ENCODE data around the gene ATP6V1A. TPM values are rescaled to one million over a fixed set of nuclear protein-coding genes. Genes with fewer than 3 reads are reported as not detected.

ATP6V1A gene
- 100 to 1,000 TPM in 2 of 4 donors, 10 to 100 TPM in 2; 76.4 to 103 (median 96.0) TPM for polyA plus RNA-seq (ENCODE audit: insufficient read length in 4 of 4)

DNA sequence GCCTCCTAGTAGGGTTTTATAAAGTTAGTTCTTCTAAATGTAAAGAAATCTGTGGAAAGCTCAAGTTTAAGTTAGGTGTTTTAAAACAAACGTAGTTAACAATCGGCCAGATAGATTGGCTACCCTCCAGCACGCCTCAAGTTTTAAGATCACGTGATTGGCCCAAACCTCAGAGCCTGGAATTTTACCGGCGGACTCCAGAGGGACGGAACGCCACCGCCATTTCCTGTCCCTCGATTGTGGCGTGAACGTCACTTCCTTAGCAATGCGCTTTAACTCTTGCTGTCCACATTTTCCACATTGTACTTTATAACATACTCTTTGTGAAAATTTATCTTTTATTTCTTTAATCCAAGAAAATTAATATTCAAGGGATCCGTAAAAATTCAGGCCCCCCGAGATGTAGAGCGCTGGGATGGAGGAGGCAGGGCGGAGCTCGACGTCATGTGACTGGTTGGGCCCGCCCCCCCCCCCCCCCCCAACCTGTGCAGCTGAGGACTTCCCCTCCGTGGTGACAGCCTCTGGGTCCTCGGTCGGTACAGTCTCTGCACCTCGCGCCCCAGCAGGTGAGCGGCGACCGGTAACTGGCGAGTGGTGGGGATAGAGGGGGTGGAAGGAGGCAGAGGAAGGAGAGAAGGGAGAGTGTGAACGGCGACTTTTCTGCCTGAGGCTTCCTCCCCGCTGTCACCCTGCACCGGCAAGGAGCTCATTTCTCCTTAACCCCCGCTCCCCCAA, at the start of gene ATP6V1A:
Gene ATP6V1A, plus strand, starts transcription at position 488 of the 735 bp plus-strand sequence. CDS start 31,719 bp downstream, outside the sequence.
- peak; percentile 88 to 96 (median 92) for DNase-seq (ENCODE audit: low read depth in 4 of 4, low spot score in 3 of 4)

- no peak for DNase-seq (ENCODE audit: low read depth in 4 of 4, low spot score in 3 of 4)
Observed at GRCh38 chr3:113697500-113698090, 49.2 kb upstream of the ATP6V1A start.

DNA sequence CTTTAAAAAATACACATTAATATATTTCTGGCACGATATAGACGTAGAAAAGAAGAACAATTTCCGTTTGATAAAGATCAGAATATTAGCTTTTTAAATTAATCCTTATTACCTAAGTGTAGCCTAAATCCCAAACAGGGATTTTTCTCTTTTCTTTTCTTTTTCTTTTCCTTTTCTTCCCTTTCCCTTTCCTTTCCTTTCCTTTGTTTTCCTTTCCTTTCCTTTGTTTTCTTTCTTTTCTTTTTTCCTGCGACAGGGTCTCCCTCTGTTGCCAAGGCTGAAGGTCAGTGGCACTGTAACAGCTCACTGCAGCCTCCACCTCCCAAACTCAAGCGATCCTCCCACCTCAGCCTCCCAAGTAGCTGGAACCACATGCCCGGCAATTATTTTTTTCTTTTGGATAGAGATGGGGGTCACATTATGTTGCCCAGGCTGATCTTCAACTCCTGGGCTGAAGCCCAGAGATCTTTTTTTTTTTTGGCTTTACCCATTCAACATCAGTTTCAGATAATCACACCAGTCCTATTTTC, 48.6 kb upstream of the ATP6V1A start:
- no peak for DNase-seq (ENCODE audit: low read depth in 4 of 4, low spot score in 3 of 4)

GRCh38 chr3:113698956-113699355, 47.9 kb upstream of the ATP6V1A start:
- DNase-seq (ENCODE audit: low read depth in 4 of 4, low spot score in 3 of 4): no peak

GRCh38 chr3:113707835-113708234, 39.0 kb upstream of the ATP6V1A start:
- DNase-seq (ENCODE audit: low read depth in 4 of 4, low spot score in 3 of 4): no peak

DNA sequence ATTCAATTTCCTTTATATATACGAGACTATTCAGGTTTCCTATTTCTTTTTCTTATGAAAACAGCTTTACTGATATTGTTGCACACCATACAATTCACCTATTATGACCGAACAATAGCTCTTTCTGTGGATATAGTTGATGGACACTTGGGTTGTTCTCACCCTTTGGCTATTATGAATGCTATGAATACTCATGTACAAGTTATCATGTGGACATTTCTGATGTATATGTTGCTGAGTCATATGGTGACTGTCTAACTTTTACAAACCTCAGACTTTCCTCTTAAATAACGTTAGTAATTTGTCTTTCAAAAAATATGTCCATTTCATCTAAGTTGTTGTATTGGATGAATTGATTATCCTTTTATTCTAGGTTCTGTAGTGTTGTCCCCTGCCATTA, 34.7 kb upstream of the ATP6V1A start:
- DNase-seq (ENCODE audit: low read depth in 4 of 4, low spot score in 3 of 4): no peak

GRCh38 chr3:113714702-113715101, 32.1 kb upstream of the ATP6V1A start:
- DNase-seq (ENCODE audit: low read depth in 4 of 4, low spot score in 3 of 4): no peak

GRCh38 chr3:113717308-113717707, 29.5 kb upstream of the ATP6V1A start:
- no peak for DNase-seq (ENCODE audit: low read depth in 4 of 4, low spot score in 3 of 4)

GRCh38 chr3:113717818-113718217, 29.0 kb upstream of the ATP6V1A start:
- no peak for DNase-seq (ENCODE audit: low read depth in 4 of 4, low spot score in 3 of 4)

DNA sequence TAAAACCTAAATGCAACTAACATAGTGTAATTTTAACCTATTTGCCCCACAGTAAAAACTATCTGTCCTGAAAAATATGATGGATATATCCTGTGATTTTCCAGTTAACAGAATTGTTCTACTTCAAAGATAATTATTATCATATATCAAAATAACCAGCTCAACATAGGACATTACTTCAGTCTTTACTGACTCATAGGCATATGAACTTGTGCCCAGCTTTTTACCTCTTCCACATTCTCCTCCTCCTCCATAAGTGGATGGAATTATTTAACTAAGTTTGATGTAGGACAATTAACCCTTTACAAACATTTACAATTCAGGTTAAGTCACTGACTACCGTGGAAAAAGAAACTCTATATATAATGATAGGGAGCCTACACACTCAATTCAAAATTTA, 27.5 kb upstream of the ATP6V1A start:
- DNase-seq (ENCODE audit: low read depth in 4 of 4, low spot score in 3 of 4): no peak

DNA sequence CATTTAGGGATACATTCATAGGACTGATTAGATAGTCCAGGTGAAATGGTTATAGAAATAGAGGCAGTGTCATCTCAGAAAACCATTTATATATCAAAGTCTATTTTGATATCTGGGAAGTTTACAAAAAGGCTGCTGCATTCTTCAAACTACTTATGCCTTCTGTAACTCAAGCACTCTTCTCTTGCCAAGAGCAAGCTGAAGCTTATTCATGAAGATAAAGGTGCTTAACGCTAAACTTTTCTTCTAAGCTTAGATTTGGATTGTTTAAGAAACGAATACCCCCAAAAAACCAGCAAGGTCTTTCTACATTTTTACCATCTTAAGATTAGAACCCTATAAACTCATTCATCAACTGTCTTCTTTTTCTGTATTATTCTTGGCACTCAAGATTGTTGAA, 27.1 kb upstream of the ATP6V1A start:
- no peak for DNase-seq (ENCODE audit: low read depth in 4 of 4, low spot score in 3 of 4)

DNA sequence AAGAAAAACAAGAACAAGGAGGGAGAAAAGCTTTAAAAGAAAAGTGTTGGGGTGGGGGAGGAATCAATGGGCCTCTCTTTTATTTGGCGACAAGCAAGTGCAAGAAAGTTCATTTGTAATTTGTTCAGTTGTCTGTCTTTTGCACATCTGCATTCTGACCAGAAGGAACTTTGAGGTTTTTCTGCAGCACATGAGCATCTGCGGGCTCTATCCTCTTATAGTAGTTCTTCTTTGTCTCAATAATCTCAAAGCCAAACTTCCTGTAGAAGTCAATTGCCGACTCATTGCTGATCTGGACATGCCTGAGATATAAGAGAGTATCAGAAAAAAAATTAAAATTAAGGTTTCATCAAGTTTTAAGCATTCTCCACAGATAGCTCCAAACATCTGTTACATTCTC, 25.2 kb upstream of the ATP6V1A start:
- no peak for DNase-seq (ENCODE audit: low read depth in 4 of 4, low spot score in 3 of 4)

DNA sequence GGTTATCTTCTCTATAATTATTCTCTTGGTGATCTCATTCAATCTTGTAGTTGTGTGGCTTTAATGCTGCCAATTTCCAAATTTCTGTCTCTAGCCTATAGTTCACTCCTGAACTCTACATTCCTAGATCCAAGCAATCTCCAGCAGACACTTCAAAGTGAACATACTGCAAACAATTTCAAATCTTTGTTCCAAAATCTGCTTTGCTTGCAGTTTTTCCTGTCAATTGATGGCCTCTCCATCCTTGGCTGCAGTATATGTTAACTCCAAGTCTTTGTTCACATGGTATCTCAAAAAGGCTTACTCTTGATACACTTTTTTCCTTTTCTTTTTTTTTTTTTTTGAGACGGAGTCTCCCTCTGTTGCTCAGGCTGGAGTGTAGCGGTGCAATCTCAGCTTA, 18.2 kb upstream of the ATP6V1A start:
- DNase-seq (ENCODE audit: low read depth in 4 of 4, low spot score in 3 of 4): no peak

GRCh38 chr3:113730550-113730949, 16.3 kb upstream of the ATP6V1A start:
- DNase-seq (ENCODE audit: low read depth in 4 of 4, low spot score in 3 of 4): no peak

GRCh38 chr3:113731694-113732093, 15.1 kb upstream of the ATP6V1A start:
- DNase-seq (ENCODE audit: low read depth in 4 of 4, low spot score in 3 of 4): no peak

DNA sequence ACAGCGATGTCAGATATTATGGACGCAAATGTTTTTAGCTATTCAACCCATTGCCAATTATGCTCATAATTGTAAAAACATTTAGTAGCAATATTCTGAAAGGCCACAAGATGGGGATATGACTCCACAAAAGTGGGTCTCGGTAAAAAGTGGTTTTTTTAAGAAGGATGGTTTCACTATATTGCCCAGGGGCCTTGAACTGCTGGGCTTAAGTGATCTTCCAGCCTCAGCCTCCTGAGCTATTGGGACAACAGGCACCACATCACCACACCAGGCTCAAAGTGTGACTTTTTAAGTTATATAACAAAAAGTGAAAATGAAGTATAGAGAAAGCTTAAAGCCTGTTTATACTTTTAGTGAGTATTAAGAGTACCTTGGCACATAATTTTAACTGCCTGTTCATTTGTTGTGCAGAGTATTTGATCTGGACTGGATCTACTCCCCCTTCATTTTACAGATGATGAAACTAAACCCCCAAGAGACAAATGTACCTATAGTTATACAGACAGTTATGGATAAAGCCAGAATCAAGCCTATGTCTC, 10.2 kb upstream of the ATP6V1A start:
- DNase-seq (ENCODE audit: low read depth in 4 of 4, low spot score in 3 of 4): peak; percentile 33 to 43 (median 36)

GRCh38 chr3:113741086-113741485, 5.7 kb upstream of the ATP6V1A start:
- DNase-seq (ENCODE audit: low read depth in 4 of 4, low spot score in 3 of 4): no peak

DNA sequence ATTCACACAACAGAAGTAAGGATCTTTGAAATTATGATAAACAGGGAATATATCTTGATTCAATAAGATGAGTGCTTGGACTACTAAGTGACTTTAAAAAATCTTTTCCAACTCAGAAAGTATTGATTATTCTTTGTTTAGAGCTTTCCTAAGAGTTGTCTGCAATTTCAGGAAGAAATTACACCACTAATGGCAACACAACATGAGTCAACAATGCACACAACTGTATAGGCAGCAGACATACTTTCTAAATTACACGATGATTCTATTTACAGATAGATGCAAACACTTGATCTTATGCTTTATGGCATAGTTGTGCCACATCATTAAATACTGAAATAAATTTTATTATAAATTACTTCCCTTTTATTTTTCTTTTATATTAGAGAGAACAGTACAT, 5.2 kb upstream of the ATP6V1A start:
- DNase-seq (ENCODE audit: low read depth in 4 of 4, low spot score in 3 of 4): no peak

DNA sequence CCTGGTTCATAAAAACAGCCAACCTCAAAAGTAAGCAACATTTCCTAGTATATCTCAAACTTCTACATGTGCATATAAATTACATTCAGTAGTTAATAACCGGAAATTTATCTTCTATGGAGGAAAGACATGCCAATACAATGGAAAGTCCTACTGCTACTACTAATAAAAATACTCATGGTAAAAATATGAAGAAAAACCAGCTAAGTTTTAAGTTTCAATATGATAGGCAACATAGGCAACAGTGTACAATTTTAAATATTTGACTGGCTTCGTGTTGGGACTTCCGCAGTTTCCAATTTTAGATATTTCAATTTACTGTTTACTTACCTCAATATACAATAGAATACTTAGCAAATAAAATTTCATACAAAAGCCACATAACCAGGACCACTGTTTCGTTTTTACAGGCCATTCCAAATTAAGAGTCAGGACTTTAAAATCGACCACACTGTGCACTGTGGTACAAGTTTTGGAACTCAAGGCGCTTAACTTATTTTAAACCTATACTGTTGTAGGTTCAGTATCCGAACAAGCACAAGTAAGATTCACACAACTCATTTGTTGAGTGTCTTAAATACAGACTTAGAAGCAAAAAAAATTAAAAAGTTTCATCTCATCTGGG, 3.7 kb upstream of the ATP6V1A start:
- DNase-seq (ENCODE audit: low read depth in 4 of 4, low spot score in 3 of 4): no peak

- peak; percentile 68 to 86 (median 74) for DNase-seq (ENCODE audit: low read depth in 4 of 4, low spot score in 3 of 4)
Observed at GRCh38 chr3:113744941-113745755, 1.7 kb upstream of the ATP6V1A start.

Measured in right renal pelvis (tissue), 4 donors.